ENCODE data around the gene QRFP. TPM values are rescaled to one million over a fixed set of nuclear protein-coding genes. Genes with fewer than 3 reads are reported as not detected.
"Not testable (repeated sequence)": the region's sequence is repeated elsewhere in the genome, so short reads cannot be mapped to it uniquely, and the experiment has no call there.

The QRFP gene
- polyA plus RNA-seq, 3 donors = 0.40 to 0.58 (median 0.56) TPM

GRCh38 chr9:130854092-130854491, 42.5 kb downstream of the QRFP start:
- DNase-seq = no peak

DNA sequence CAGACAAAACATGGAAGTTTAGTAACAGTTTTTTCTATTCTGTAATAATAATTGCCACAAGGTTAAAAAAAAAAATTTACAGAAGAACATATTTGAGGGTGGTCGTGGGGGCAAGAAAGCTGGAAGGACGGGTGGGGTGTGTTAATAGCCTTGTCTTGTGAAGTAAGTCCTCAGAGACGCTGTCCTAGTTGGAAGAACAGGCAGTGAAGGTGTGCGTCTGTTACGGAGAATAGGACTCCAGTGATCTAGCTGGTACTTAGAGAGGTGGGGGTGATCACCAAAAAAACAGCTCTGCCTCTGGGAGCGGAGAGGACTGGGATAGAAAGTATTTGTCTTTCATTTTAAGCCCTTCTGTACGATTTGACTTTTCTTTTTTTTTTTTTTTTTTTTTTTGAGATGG, 43.8 kb downstream of the QRFP start:
- no peak for DNase-seq

DNA sequence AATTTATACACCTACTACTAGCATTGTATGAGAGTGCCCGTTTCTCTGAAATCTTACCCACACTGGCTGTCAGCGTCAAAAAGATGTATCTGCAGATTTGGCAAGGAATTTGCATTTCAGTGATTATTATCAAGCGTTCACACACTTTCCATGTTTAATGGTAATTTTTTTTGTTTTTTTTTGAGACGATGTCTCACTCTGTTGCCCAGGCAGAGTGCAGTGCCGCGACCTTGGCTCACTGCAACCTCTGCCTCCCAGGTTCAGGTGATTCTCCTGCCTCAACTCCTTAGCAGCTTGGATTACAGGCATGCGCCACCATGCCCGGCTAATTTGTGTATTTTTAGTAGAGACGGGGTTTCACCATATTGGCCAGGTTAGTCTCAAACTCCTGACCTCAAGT, 47.3 kb downstream of the QRFP start:
- DNase-seq = no peak

DNA sequence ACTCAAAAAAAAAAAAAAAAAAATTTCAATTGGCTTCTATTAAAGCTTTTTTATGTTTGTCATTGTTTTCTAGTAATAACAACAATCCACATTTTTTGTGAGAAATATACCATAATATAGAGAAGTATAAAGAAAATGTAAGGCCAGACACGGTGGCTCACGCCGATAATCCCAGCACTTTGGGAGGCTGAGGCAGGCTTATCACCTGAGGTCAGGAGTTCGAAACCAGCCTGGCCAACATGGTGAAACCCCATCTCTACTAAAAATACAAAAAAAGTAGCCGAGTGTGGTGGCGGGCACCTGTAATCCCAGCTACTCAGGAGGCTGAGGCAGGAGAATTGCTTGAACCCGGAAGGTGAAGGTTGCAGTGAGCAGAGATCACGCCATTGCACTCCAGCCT, 48.1 kb downstream of the QRFP start:
- DNase-seq = not testable (repeated sequence)

- no peak for DNase-seq
Measured at GRCh38 chr9:130847306-130848217, 49.0 kb downstream of the QRFP start.

DNA sequence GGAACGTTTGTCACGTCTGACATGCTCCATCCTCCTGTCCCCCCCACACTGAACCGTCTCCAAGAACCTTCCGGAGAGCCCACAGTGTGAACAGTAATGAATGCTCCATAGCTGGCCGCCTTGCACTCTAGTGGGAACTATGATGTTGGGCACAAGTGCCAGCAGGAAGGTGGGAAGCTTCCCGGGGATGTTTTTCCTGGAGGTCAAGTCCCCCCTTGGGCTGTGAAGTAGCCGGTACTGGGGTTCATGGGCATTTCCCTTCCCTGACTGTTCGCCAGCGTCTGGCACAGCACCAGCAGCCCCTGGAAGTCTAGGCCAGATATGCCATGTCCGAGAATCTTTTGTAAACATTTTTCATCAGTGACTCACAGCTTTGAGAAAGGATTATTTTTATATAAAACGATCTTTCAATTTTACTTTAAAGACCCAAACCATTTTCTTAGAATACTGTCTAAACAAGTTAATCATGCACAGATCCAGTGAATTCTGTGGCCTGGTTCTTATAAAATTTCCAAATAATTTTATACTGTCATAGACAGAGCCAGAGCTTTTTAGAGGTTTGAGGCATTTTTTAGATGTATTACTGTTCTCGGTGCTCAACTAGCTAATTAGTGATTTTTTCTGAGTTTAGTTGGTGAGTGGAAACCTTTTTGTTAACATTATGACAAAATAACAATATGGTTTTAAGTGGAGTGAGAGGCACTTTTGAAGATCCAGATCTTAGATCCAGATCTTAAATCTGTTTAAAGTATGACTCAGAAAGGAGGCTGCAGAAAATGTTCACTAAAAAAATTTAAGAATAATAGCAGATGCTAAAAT, 49.9 kb downstream of the QRFP start:
- no peak for DNase-seq

GRCh38 chr9:130845901-130846481, 50.6 kb downstream of the QRFP start:
- no peak for DNase-seq

GRCh38 chr9:130845254-130845653, 51.4 kb downstream of the QRFP start:
- no peak for DNase-seq

DNA sequence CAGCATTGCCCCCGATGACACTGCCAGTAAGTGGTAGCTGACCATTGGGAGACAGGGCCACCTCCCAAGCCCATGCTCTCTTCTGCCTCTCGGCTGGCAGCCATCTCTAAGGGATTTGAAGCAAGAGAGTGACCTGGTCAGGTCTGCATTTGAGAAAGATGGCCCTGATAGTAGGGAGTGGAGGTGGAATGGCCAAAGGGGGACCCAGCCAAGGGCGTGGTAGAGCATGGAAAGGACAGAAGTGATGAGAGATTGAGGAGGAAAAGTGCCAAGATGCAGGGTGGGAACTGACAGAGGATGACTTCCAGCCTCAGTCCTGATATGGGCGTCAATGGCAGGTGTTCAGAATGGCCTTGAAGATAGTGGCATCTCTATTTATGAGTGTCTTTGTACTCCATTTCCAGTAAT, 52.6 kb downstream of the QRFP start:
- no peak for DNase-seq

DNA sequence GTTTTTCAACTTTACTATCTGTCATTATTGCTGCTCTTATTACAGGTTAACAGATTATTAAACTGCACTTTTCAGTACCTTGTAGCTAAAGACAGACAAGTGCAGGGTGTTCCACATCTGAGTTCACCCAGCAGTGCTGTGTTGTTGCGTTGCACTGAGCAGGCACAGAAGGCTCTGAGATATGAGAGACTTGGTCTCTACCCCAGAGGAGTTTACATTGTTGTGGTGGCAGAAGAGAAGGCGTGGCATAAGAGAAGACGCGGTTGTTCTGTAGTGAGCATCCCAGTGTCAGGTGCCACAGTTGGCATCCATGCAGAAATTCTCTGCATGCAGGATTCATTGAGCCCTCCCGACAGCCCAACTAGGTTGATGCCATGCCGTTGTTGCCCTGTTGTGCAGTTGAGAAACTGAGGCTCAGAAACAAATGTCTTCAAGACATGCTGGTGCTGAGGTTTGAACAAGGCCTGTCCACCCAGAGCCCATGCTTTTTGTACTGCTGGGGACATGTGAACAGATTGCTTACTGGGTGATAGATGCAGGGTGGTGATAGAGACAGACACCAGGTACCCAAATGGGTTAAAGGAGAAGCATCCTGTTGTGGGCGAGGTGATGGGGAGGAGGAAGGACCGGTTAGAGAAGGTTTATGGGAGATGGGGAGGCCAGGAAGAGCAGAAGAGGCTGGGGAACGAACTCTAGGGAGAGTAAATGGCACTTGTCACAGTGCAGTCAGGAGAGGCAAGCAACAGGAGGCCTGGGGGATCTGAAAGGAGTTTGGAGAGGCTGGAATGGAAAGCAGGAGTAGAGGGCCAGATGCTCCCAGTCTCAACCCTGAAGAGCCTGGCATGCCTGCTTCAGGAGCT, 53.3 kb downstream of the QRFP start:
- no peak for DNase-seq

Other genes with a start within 250 kb of the QRFP start
- not detected for gene PRDM12, start 232.2 kb downstream of the QRFP start, polyA plus RNA-seq (ENCODE audit: insufficient read length in 3 of 3)
- 10 to 100 TPM; 40.0 to 53.9 (median 44.0) TPM for gene EXOSC2, start 203.0 kb downstream of the QRFP start, polyA plus RNA-seq (ENCODE audit: insufficient read length in 3 of 3)
- gene ABL1, start 61.6 kb downstream of the QRFP start, polyA plus RNA-seq (ENCODE audit: insufficient read length in 3 of 3) = 10 to 100 TPM; 75.1 to 93.9 (median 82.2) TPM
- gene FIBCD1, start 42.4 kb upstream of the QRFP start, polyA plus RNA-seq (ENCODE audit: insufficient read length in 3 of 3) = under 1 TPM; 0.41 to 0.79 (median 0.49) TPM
- gene LAMC3, start 112.4 kb upstream of the QRFP start, polyA plus RNA-seq (ENCODE audit: insufficient read length in 3 of 3) = 10 to 100 TPM; 30.8 to 41.4 (median 35.6) TPM
- gene AIF1L, start 199.7 kb upstream of the QRFP start, polyA plus RNA-seq (ENCODE audit: insufficient read length in 3 of 3) = 100 to 1,000 TPM; 332 to 490 (median 395) TPM
- gene NUP214, start 228.8 kb upstream of the QRFP start, polyA plus RNA-seq (ENCODE audit: insufficient read length in 3 of 3) = 10 to 100 TPM; 53.3 to 76.1 (median 73.3) TPM